ENCODE results near the gene PPP4R3B.

DNA sequence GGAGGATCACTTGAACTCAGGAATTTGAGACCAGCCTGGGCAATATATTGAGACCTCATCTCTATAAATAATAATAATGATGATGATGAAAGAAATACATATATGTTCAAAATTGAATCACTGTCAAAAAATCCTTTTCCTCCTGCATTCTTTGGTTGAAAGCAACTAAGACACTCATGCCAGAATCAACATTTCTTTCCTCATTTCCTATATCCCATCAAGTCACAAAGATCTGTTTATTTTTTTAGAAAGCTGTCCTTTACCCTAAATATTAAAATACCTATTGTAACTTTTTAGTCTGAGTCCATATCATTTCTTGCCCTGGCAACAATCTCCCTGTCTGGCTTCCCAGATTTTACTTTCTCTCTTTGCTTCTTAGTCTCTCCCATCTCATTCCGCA lies 31.8 kb upstream of the PPP4R3B start:
- TF ChIP-seq, protein P1, sequence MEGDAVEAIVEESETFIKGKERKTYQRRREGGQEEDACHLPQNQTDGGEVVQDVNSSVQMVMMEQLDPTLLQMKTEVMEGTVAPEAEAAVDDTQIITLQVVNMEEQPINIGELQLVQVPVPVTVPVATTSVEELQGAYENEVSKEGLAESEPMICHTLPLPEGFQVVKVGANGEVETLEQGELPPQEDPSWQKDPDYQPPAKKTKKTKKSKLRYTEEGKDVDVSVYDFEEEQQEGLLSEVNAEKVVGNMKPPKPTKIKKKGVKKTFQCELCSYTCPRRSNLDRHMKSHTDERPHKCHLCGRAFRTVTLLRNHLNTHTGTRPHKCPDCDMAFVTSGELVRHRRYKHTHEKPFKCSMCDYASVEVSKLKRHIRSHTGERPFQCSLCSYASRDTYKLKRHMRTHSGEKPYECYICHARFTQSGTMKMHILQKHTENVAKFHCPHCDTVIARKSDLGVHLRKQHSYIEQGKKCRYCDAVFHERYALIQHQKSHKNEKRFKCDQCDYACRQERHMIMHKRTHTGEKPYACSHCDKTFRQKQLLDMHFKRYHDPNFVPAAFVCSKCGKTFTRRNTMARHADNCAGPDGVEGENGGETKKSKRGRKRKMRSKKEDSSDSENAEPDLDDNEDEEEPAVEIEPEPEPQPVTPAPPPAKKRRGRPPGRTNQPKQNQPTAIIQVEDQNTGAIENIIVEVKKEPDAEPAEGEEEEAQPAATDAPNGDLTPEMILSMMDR (IDR thresholded peaks at IDR 0.05), result no peak
- no peak for TF ChIP-seq POLR2A (IDR thresholded peaks at IDR 0.05)
- TF ChIP-seq POLR2AphosphoS5 (IDR thresholded peaks at IDR 0.05), result no peak

Measured in breast epithelium (tissue), 3 donors.